Measurements from ENCODE around the gene LRRC37A. TPM values are rescaled to one million over a fixed set of nuclear protein-coding genes. Genes with fewer than 3 reads are reported as not detected.
"Not testable (repeated sequence)": the region's sequence is repeated elsewhere in the genome, so short reads cannot be mapped to it uniquely, and the experiment has no call there.

LRRC37A gene
- total and polyA plus RNA-seq, 9 of the 15 experiments (the other 6 are each of a cell fraction or from before 2014, with no cell fraction given) = 0.14 to 3.1 (median 1.8) TPM

DNA sequence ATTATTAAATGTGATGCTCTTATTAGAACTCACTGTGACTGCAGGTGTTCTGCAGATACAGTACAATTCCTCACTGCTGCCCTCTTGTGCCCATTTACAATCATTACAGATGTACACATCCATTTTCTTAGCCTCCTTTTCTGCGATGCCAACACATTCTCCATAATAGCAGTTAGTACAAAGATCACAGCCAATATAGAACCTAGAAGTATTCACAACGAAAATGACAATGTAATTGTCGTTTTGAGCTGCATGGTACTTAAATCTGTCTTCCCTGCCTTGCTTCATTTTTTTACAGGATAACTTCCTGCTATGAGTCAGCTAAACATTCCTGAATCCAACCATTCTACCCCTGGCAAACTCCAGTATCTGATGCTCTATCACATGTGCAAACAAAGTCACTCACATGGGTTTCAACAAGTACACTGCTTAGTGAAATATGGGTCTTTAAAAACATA lies 8.1 kb upstream of the LRRC37A start (continued):
- peak; percentile 59 for TF ChIP-seq MAFG (tag; conservative IDR thresholded peaks at IDR 0.05)
- 0 out of 2 replicates have a peak, but pooled peaks have one; percentile 39 for TF ChIP-seq GATAD2B (IDR thresholded peaks at IDR 0.05; ENCODE audit: borderline replicate concordance)
- TF ChIP-seq, protein P1, sequence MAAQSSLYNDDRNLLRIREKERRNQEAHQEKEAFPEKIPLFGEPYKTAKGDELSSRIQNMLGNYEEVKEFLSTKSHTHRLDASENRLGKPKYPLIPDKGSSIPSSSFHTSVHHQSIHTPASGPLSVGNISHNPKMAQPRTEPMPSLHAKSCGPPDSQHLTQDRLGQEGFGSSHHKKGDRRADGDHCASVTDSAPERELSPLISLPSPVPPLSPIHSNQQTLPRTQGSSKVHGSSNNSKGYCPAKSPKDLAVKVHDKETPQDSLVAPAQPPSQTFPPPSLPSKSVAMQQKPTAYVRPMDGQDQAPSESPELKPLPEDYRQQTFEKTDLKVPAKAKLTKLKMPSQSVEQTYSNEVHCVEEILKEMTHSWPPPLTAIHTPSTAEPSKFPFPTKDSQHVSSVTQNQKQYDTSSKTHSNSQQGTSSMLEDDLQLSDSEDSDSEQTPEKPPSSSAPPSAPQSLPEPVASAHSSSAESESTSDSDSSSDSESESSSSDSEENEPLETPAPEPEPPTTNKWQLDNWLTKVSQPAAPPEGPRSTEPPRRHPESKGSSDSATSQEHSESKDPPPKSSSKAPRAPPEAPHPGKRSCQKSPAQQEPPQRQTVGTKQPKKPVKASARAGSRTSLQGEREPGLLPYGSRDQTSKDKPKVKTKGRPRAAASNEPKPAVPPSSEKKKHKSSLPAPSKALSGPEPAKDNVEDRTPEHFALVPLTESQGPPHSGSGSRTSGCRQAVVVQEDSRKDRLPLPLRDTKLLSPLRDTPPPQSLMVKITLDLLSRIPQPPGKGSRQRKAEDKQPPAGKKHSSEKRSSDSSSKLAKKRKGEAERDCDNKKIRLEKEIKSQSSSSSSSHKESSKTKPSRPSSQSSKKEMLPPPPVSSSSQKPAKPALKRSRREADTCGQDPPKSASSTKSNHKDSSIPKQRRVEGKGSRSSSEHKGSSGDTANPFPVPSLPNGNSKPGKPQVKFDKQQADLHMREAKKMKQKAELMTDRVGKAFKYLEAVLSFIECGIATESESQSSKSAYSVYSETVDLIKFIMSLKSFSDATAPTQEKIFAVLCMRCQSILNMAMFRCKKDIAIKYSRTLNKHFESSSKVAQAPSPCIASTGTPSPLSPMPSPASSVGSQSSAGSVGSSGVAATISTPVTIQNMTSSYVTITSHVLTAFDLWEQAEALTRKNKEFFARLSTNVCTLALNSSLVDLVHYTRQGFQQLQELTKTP (IDR thresholded peaks at IDR 0.05; ENCODE audit: low read depth in 1 of 2, partially characterized antibody in 2 of 2) = peak in 1 of 2 experiments; percentile 24
- TF ChIP-seq HDAC1 (IDR thresholded peaks at IDR 0.05) = peak in 1 of 2 experiments; percentile 42; a peak in 1 of 4 replicates
- TF ChIP-seq ATF7 (IDR thresholded peaks at IDR 0.05) = peak; percentile 22; the same call in 1 of the 2 replicates
- TF ChIP-seq HDAC2 (IDR thresholded peaks at IDR 0.05) = 0 out of 2 replicates have a peak, but pooled peaks have one; percentile 46
- not testable (repeated sequence) for TF ChIP-seq JUND (IDR thresholded peaks at IDR 0.05; ENCODE audit: borderline replicate concordance, low read depth, low read length)
- TF ChIP-seq JUND (tag; IDR thresholded peaks at IDR 0.05; ENCODE audit: borderline replicate concordance, low read depth, low read length) = peak; percentile 68; the same call in 2 of the 3 replicates

DNA sequence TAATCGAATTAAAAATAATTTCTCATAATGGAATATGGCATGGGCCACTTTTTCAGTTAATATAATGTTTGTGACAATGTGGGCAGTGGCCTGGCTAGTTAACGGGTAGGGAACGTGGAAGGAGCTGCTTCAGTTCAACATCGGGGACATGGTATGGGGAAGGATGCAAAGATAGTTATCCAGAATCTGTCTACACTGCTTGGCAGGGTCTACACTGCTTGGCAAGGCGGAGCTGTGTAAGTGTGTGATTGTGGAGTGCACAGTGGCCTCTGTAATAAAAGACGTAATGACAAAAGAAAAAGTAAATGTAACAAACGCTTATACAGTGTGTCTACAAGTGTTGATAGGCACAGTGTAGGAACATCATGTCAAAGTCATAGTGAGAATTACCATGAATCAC lies 7.3 kb upstream of the LRRC37A start:
- H3K36me3 ChIP-seq (ENCODE audit: control insufficient read depth, insufficient read depth, low read length); ATAC-seq; H3K4me3 ChIP-seq; H3K9me1 ChIP-seq (ENCODE audit: control insufficient read depth, insufficient read depth, low read length); H4K20me1 ChIP-seq (replicated peaks; ENCODE audit: control insufficient read depth, insufficient read depth, low read length); H3K27me3 ChIP-seq (ENCODE audit: control insufficient read depth in 2 of 2, insufficient read depth in 2 of 2, low read length in 2 of 2); BruUV-seq (replicated peaks); H3K9me3 ChIP-seq (replicated peaks; ENCODE audit: control insufficient read depth, insufficient read depth, low read depth, low read length); FAIRE-seq; intact Hi-C loops (cut with micrococcal nuclease); H3K4me2 ChIP-seq (ENCODE audit: insufficient read depth, low read length); H3K9ac ChIP-seq (ENCODE audit: insufficient read depth in 1 of 2, low read depth in 2 of 2, low read length in 2 of 2); H3K27ac ChIP-seq (ENCODE audit: extremely low read depth, low read depth, low read length); H3K79me2 ChIP-seq (ENCODE audit: control insufficient read depth, insufficient read depth, low read length); DNase-seq (ENCODE audit: extremely low read depth in 1 of 4, low spot score in 3 of 4); POLR2A ChIA-PET: not testable (repeated sequence)
- CTCF ChIA-PET (ENCODE audit: low intra/inter-chr PET ratio) = interaction anchor here (1.4 to 1.8 kb wide), 2 partner anchors 93 to 95 kb away, joined by 3 to 9 read pairs; partner anchors contain the start of gene KANSL1
- 46% methylated on average over 7 of the region's 7 CpGs for WGBS (ENCODE audit: insufficient coverage, low coverage, missing lambda C conversion rate)
- in situ Hi-C loops (cut with MboI) = loop anchor here (5.0 to 10.0 kb wide), 2 partner anchors 283 to 705 kb away; no protein-coding TSS in a partner anchor
- Histone ChIP-seq H2AFZ (ENCODE audit: low read depth, low read length) (peak overlapping the region; percentile 63), H3K4me1 (replicated peaks in 1 of 2; ENCODE audit: control insufficient read depth in 2 of 2, insufficient read depth in 2 of 2, low read length in 2 of 2) (peaks cover 0 to 14% of the 10 kb centered on the region in 2 experiments; a peak in 4 of 5 replicates)

Measured in K562 (cell line).